NT2/D1 (cell line): ENCODE results near the gene COBL.

ENCODE experiments used
- DNase-seq: peaks from one replicate; pipeline ENCODE4 v3.0.0-alpha.2; 2011; ENCODE audit warnings: low read depth, low spot score
- H3K27me3 ChIP-seq: 2 replicates; pipeline ENCODE4 v1.6.0; 2011; ENCODE audit warnings: mild to moderate bottlenecking; ENCODE audit not compliant: insufficient read length, insufficient read depth
- H3K36me3 ChIP-seq: 2 replicates; pipeline ENCODE4 v1.6.1; 2011; ENCODE audit warnings: mild to moderate bottlenecking, low read length, mixed read lengths; ENCODE audit not compliant: insufficient read depth, insufficient read length
- H3K4me1 ChIP-seq: 2 replicates; pipeline ENCODE4 v1.5.1; 2011; ENCODE audit not compliant: insufficient read depth, insufficient read length
- H3K4me3 ChIP-seq: 2 replicates; pipeline ENCODE4 v1.5.1; 2011; ENCODE audit warnings: low read depth; ENCODE audit not compliant: insufficient read length
- H3K9ac ChIP-seq: 2 replicates; pipeline ENCODE4 v1.6.0; 2011; ENCODE audit warnings: low read depth; ENCODE audit not compliant: insufficient read length
- H3K9me3 ChIP-seq: 2 replicates; pipeline ENCODE4 v1.5.1; 2011; ENCODE audit warnings: mild to moderate bottlenecking, low read length; ENCODE audit not compliant: insufficient read depth
- SUZ12 ChIP-seq: IDR thresholded peaks from 2 replicates; pipeline ENCODE4 v1.6.1; 2011; ENCODE audit not compliant: insufficient read length, insufficient read depth; ENCODE audit errors: extremely low read depth
- YY1 ChIP-seq: IDR thresholded peaks from 2 replicates; pipeline ENCODE4 v1.6.1; 2011; ENCODE audit not compliant: insufficient read length, insufficient read depth
- ZNF274 ChIP-seq: IDR thresholded peaks from 2 replicates; pipeline ENCODE4 v1.6.1; 2011; ENCODE audit warnings: mild to moderate bottlenecking, low read depth, low read length

The COBL gene

GRCh38 chr7:51340936-51341335 is 24.3 kb upstream of the COBL start:
- no peaks in the 10 kb centered on the region for H3K4me1 ChIP-seq
- no peak overlapping the region for H3K9ac ChIP-seq
- H3K9me3 ChIP-seq = no peaks in the 10 kb centered on the region
- no peaks in the 10 kb centered on the region for H3K36me3 ChIP-seq
- TF ChIP-seq YY1 = no peak
- no peak for TF ChIP-seq SUZ12
- TF ChIP-seq ZNF274 = no peak
- no peak overlapping the region for H3K4me3 ChIP-seq
- DNase-seq = no peak
- H3K27me3 ChIP-seq = no peaks in the 10 kb centered on the region

GRCh38 chr7:51340029-51340838 is 23.6 kb upstream of the COBL start:
- Histone ChIP-seq H3K4me1 (no peaks in the 10 kb centered on the region), H3K4me3 (no peak overlapping the region), H3K36me3 (no peaks in the 10 kb centered on the region), H3K9me3 (no peaks in the 10 kb centered on the region), H3K27me3 (no peaks in the 10 kb centered on the region), H3K9ac (no peak overlapping the region)
- TF ChIP-seq SUZ12 (no peak), YY1 (no peak), ZNF274 (no peak)
- DNase-seq = no peak

- H3K4me3 ChIP-seq = no peak overlapping the region
- DNase-seq = no peak
- no peak for TF ChIP-seq SUZ12
- no peak for TF ChIP-seq ZNF274
- TF ChIP-seq YY1 = no peak
- H3K27me3 ChIP-seq = no peaks in the 10 kb centered on the region
- no peaks in the 10 kb centered on the region for H3K36me3 ChIP-seq
- H3K9me3 ChIP-seq = no peaks in the 10 kb centered on the region
- H3K4me1 ChIP-seq = no peaks in the 10 kb centered on the region
- H3K9ac ChIP-seq = no peak overlapping the region
Observed at GRCh38 chr7:51335057-51335456, 18.4 kb upstream of the COBL start.

- Histone ChIP-seq H3K4me3 (no peak overlapping the region), H3K36me3 (no peaks in the 10 kb centered on the region), H3K4me1 (peaks cover 7% of the 10 kb centered on the region), H3K27me3 (no peaks in the 10 kb centered on the region), H3K9ac (no peak overlapping the region), H3K9me3 (no peaks in the 10 kb centered on the region)
- no peak for TF ChIP-seq ZNF274
- no peak for TF ChIP-seq SUZ12
- no peak for TF ChIP-seq YY1
- no peak for DNase-seq
Observed at GRCh38 chr7:51329696-51330263, 13.2 kb upstream of the COBL start.

GRCh38 chr7:51328351-51328801 is 11.8 kb upstream of the COBL start:
- DNase-seq = no peak

GRCh38 chr7:51327287-51327717 is 10.7 kb upstream of the COBL start:
- no peaks in the 10 kb centered on the region for H3K27me3 ChIP-seq
- H3K36me3 ChIP-seq = no peaks in the 10 kb centered on the region
- no peak for TF ChIP-seq SUZ12
- TF ChIP-seq YY1 = no peak
- TF ChIP-seq ZNF274 = no peak
- DNase-seq = peak; percentile 96
- H3K9me3 ChIP-seq = no peaks in the 10 kb centered on the region
- H3K4me3 ChIP-seq = peak overlapping the region; percentile 15
- peaks cover 9% of the 10 kb centered on the region for H3K4me1 ChIP-seq
- H3K9ac ChIP-seq = peak overlapping the region; percentile 66

More at GRCh38 chr7:51328351-51328801, 11.8 kb upstream of the COBL start:
- no peaks in the 10 kb centered on the region for H3K9me3 ChIP-seq
- no peak for TF ChIP-seq YY1
- TF ChIP-seq SUZ12 = no peak
- no peak for TF ChIP-seq ZNF274
- H3K36me3 ChIP-seq = no peaks in the 10 kb centered on the region
- H3K27me3 ChIP-seq = no peaks in the 10 kb centered on the region
- H3K4me3 ChIP-seq = peak overlapping the region; percentile 0
- H3K9ac ChIP-seq = no peak overlapping the region
- H3K4me1 ChIP-seq = peaks cover 9% of the 10 kb centered on the region

- Histone ChIP-seq H3K9ac (peak overlapping the region; percentile 24), H3K27me3 (no peaks in the 10 kb centered on the region), H3K4me1 (peaks cover 12% of the 10 kb centered on the region), H3K4me3 (peak overlapping the region; percentile 15), H3K9me3 (no peaks in the 10 kb centered on the region), H3K36me3 (no peaks in the 10 kb centered on the region)
- TF ChIP-seq ZNF274 = no peak
- no peak for TF ChIP-seq SUZ12
- no peak for TF ChIP-seq YY1
- DNase-seq = peak; percentile 98
Observed at GRCh38 chr7:51326656-51327286, 10.2 kb upstream of the COBL start.
